Measurements from ENCODE around the gene ATP6V0E2. TPM values are rescaled to one million over a fixed set of nuclear protein-coding genes. Genes with fewer than 3 reads are reported as not detected.

The ATP6V0E2 gene
- total RNA-seq, 4 donors from 2014 or later, result 15.2 to 41.1 (median 26.8) TPM

DNA sequence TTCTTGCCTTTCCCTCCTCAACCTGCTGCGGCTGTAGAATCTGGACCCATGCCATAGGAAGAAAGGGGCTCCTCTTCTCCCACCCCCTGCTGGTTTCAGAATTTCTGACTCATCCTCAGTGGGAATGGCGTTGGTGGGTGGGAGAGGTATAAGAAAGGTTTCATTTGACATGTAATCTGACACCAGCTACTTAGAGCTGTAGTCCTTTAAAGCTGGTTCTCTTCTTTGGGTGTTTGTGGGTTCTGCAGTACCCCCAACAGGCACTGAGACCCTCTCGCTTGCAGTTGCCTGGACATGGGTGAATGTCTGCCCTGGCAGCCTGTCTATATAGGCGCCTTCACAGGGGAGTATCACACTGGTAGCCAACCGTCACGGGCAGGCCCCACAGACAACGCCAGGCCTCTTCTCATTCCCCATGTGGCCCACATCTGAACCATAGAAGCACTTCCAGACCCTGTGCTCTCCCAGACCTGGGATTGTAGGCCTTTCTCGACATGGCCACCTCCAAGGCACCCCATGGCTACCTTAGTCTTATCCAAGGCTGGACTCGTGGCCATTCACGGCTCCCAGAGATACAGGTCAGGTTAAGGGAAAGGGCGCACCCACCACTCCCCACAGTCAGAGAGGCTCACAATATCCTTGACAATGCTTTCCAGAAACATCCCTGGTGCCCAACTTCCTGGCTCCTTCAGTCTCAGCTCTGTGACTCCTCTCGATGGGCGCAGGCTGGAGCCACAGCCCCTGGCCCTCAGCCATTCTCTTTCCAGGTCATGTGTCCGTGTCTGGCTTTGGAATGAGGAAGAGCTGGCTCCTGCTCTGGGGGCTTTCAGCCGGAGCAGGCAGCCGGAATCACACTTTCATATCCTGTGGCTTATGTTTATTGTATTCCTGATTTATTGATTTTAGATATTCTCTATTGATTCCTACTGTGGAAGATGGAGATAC is 18.1 kb upstream of the ATP6V0E2 start:
- peak; percentile 44 to 59 for DNase-seq (ENCODE audit: low spot score in 2 of 2)
- no peak overlapping the region for H3K27ac ChIP-seq
- WGBS, result 71% methylated on average over 13 of the region's 16 CpGs

GRCh38 chr7:149856583-149856982 is 17.2 kb upstream of the ATP6V0E2 start:
- whole genome bisulfite sequencing, result 84% methylated on average over 8 of the region's 8 CpGs

More for the DNA sequence above, 18.1 kb upstream of the ATP6V0E2 start:
- no peaks in the 10 kb centered on the region for H3K27me3 ChIP-seq
- H3K4me3 ChIP-seq, result no peak overlapping the region
- TF ChIP-seq POLR2AphosphoS5 (IDR thresholded peaks at IDR 0.05), result no peak
- TF ChIP-seq, protein P1, sequence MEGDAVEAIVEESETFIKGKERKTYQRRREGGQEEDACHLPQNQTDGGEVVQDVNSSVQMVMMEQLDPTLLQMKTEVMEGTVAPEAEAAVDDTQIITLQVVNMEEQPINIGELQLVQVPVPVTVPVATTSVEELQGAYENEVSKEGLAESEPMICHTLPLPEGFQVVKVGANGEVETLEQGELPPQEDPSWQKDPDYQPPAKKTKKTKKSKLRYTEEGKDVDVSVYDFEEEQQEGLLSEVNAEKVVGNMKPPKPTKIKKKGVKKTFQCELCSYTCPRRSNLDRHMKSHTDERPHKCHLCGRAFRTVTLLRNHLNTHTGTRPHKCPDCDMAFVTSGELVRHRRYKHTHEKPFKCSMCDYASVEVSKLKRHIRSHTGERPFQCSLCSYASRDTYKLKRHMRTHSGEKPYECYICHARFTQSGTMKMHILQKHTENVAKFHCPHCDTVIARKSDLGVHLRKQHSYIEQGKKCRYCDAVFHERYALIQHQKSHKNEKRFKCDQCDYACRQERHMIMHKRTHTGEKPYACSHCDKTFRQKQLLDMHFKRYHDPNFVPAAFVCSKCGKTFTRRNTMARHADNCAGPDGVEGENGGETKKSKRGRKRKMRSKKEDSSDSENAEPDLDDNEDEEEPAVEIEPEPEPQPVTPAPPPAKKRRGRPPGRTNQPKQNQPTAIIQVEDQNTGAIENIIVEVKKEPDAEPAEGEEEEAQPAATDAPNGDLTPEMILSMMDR (IDR thresholded peaks at IDR 0.05), result no peak
- no peak for TF ChIP-seq EP300 (IDR thresholded peaks at IDR 0.05)
- no peak for TF ChIP-seq POLR2A (IDR thresholded peaks at IDR 0.05)
- H3K9me3 ChIP-seq, result no peaks in the 10 kb centered on the region
- H3K36me3 ChIP-seq, result peaks cover 19% of the 10 kb centered on the region
- peaks cover 12% of the 10 kb centered on the region for H3K4me1 ChIP-seq

DNA sequence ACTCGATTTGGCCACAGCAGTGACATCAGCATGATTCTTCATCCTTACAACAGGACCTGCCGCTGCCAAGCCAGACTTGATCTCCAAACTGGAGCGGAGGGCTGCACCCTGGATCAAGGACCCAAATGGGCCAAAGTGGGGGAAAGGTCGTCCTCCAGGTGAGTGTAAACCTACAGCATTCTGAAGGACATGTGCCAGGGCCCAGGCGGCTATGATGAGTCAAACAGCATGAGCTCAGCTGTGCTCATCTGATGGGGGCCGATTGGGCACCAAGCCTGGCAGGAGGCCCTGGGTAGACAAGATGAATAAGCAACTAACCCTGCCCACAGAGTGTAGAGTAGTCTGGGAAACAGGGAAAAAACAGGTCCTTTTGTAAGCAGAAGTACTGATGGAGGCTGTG is 14.4 kb upstream of the ATP6V0E2 start:
- Histone ChIP-seq H3K9me3 (no peaks in the 10 kb centered on the region), H3K4me3 (no peak overlapping the region), H3K27ac (no peak overlapping the region), H3K4me1 (peaks cover 10% of the 10 kb centered on the region), H3K27me3 (no peaks in the 10 kb centered on the region), H3K36me3 (peaks cover 50% of the 10 kb centered on the region)
- peak in 1 of 2 donors; percentile 71 for DNase-seq (ENCODE audit: low spot score in 2 of 2)
- WGBS, result 94% methylated on average over 5 of the region's 6 CpGs
- no peak for TF ChIP-seq POLR2AphosphoS5 (IDR thresholded peaks at IDR 0.05)
- TF ChIP-seq EP300 (IDR thresholded peaks at IDR 0.05), result no peak
- TF ChIP-seq, protein P1 (IDR thresholded peaks at IDR 0.05), result no peak
- no peak for TF ChIP-seq POLR2A (IDR thresholded peaks at IDR 0.05)

More at GRCh38 chr7:149856583-149856982, 17.2 kb upstream of the ATP6V0E2 start:
- Histone ChIP-seq H3K4me3 (no peak overlapping the region), H3K36me3 (peaks cover 29% of the 10 kb centered on the region), H3K4me1 (peaks cover 12% of the 10 kb centered on the region), H3K27me3 (no peaks in the 10 kb centered on the region), H3K9me3 (no peaks in the 10 kb centered on the region), H3K27ac (no peak overlapping the region)
- no peak for TF ChIP-seq POLR2A (IDR thresholded peaks at IDR 0.05)
- DNase-seq (ENCODE audit: low spot score in 2 of 2), result peak in 1 of 2 donors; percentile 31

DNA sequence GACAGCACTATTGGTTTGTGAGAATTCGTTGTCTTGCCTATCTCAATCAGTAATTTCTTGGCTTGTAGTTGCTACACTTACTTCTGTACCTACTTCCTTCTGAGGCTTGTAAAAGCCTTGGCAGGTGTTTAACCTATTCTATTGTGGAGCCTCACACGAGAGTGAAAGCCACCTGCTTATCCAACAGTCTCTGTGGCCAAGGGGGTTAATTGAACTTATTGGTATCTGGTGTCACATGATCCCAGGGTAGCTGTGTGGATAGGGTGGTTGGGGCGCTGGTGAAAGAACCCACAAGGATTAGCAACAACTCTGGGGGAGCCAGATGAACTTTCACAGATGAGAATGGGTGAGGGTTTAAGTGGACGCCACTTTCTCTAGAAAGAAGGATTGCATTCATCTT is 13.9 kb upstream of the ATP6V0E2 start:
- TF ChIP-seq POLR2A (IDR thresholded peaks at IDR 0.05) (no peak), EP300 (IDR thresholded peaks at IDR 0.05) (no peak)
- TF ChIP-seq, protein P1 (IDR thresholded peaks at IDR 0.05), result no peak
- WGBS, result 94% methylated on average over 4 of the region's 4 CpGs
- H3K4me3 ChIP-seq, result no peak overlapping the region
- H3K27me3 ChIP-seq, result no peaks in the 10 kb centered on the region
- no peak for DNase-seq (ENCODE audit: low spot score in 2 of 2)
- H3K27ac ChIP-seq, result no peak overlapping the region
- no peaks in the 10 kb centered on the region for H3K9me3 ChIP-seq
- peaks cover 55% of the 10 kb centered on the region for H3K36me3 ChIP-seq
- peaks cover 5% of the 10 kb centered on the region for H3K4me1 ChIP-seq

DNA sequence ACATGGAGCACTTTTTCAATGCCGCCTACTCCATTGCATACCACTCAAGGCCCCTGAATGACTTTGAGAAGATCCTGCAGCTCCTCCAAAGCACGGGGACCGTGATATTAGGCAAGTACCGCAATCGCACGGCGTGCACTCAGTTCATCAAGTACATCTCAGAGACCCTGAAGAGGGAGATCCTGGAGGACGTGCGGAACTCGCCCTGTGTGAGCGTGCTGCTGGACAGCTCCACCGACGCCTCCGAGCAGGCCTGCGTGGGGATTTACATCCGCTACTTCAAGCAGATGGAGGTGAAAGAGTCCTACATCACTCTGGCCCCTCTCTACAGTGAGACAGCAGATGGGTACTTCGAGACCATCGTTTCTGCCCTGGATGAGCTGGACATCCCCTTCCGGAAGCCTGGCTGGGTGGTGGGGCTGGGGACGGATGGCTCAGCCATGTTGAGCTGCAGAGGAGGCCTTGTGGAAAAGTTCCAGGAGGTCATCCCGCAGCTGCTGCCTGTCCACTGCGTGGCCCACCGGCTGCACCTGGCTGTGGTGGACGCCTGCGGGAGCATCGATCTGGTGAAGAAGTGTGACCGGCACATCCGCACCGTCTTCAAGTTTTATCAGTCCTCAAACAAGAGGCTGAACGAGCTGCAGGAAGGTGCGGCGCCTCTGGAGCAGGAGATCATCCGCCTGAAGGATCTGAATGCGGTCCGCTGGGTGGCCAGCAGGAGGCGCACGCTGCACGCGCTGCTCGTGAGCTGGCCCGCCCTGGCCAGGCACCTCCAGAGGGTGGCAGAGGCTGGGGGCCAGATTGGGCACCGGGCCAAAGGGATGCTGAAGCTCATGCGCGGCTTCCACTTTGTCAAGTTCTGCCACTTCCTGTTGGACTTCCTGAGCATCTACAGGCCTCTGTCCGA is 12.7 kb upstream of the ATP6V0E2 start:
- peak; percentile 62 to 77 for DNase-seq (ENCODE audit: low spot score in 2 of 2)
- H3K36me3 ChIP-seq, result peaks cover 66% of the 10 kb centered on the region
- no peak overlapping the region for H3K27ac ChIP-seq
- TF ChIP-seq EP300 (IDR thresholded peaks at IDR 0.05) (no peak), POLR2AphosphoS5 (IDR thresholded peaks at IDR 0.05) (no peak), POLR2A (IDR thresholded peaks at IDR 0.05) (no peak)
- TF ChIP-seq, protein P1 (IDR thresholded peaks at IDR 0.05), result no peak
- no peaks in the 10 kb centered on the region for H3K9me3 ChIP-seq
- 86% methylated on average over 35 of the region's 45 CpGs for WGBS
- H3K4me3 ChIP-seq, result no peak overlapping the region
- H3K27me3 ChIP-seq, result no peaks in the 10 kb centered on the region
- no peaks in the 10 kb centered on the region for H3K4me1 ChIP-seq
